Metanephros (tissue), 1 donor: Measurements from ENCODE around the gene CCNT2. TPM values are rescaled to one million over a fixed set of nuclear protein-coding genes. Genes with fewer than 3 reads are reported as not detected.

Experiments
- total RNA-seq: library from RNA; depleted of rRNA; stranded (reverse); fragments of >200 nt; gene quantifications from one replicate; pipeline ENCODE4 v1.2.3, GENCODE V29; 2014

CCNT2 gene
- total RNA-seq = 73.2 TPM

DNA sequence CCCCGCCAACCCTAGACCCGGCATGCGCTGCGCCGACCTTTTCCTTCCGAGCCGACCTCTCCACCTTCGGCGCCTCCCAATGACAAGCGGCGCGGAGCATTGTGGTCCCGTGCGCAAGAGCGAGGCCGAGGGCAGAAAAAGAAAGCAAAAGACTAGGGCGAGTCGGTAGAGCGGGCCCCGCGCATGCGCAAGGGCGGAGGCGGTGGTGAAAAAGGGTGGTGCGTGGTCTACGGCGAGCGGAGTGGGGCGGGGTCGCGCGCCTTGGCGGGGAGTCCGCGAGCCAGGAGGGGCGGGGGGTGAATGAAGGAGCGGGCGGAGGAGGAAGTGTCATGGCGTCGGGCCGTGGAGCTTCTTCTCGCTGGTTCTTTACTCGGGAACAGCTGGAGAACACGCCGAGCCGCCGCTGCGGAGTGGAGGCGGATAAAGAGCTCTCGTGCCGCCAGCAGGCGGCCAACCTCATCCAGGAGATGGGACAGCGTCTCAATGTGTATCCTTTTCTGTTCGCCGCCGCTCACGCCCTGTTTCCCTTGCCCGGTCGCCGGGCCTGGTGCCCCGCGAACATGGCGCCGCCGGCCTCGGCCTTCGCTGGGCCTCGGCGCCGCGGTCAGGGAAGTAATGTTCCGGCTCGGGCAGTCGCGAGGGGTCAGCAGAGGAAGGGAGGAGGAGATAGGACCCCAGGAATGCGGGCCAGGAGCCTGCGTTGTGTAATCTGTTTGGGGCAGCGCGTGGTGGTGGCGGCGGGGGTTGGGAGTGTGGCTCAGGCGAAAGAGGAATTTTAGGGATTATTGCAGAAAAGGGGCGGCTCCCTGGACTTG lies at the start of gene CCNT2:
TSS of gene CCNT2 (plus strand) at position 297 of the 815 bp plus-strand sequence. CDS start at position 330, 33 bp downstream.

Other genes starting within 250 kb of the CCNT2 start
- gene TMEM163, start 199.8 kb upstream of the CCNT2 start, total RNA-seq = 0.64 TPM
- 18.2 TPM for gene ACMSD, start 80.2 kb upstream of the CCNT2 start, total RNA-seq
- 0.12 TPM for gene MAP3K19, start 128.6 kb downstream of the CCNT2 start, total RNA-seq
- gene RAB3GAP1, start 133.5 kb downstream of the CCNT2 start, total RNA-seq = 41.3 TPM